Brain microvascular endothelial cell (primary cell): ENCODE data around the gene PLEKHA8.

Experiments
- DNase-seq: peaks from one replicate; pipeline ENCODE4 v3.0.0-alpha.2; 2020
- H3K27ac ChIP-seq: fragments of 250-450 bp; sonication (Bioruptor Pico); 2 replicates; pipeline ENCODE4 v1.5.1; 2020; ENCODE audit warnings: mild to moderate bottlenecking, moderate library complexity
- H3K27me3 ChIP-seq: fragments of 250-450 bp; sonication (Bioruptor Pico); replicated peaks from 2 replicates; pipeline ENCODE4 v1.5.1; 2020; ENCODE audit warnings: mild to moderate bottlenecking
- H3K36me3 ChIP-seq: fragments of 250-450 bp; sonication (Bioruptor Pico); replicated peaks from 2 replicates; pipeline ENCODE4 v1.5.1; 2020; ENCODE audit warnings: mild to moderate bottlenecking
- H3K4me3 ChIP-seq: 2 replicates; pipeline ENCODE4 v1.5.1; 2011; ENCODE audit warnings: low read depth, mild to moderate bottlenecking, control low read depth, low read length, moderate library complexity
- in situ Hi-C: cut with HindIII; loops from 2 replicates; pipeline ENCODE4 v1.10.0; 2017; ENCODE audit warnings: low sequenced_read_pairs, low pct_ligation_motif_present
- TF ChIP-seq, protein P1 (sequence below): IDR thresholded peaks from 2 replicates; pipeline ENCODE4 v1.5.1; 2011; ENCODE audit warnings: low read depth, mild to moderate bottlenecking, moderate library complexity, low read length, control low read depth, inconsistent platforms; ENCODE audit errors: missing control alignments

The PLEKHA8 gene

DNA sequence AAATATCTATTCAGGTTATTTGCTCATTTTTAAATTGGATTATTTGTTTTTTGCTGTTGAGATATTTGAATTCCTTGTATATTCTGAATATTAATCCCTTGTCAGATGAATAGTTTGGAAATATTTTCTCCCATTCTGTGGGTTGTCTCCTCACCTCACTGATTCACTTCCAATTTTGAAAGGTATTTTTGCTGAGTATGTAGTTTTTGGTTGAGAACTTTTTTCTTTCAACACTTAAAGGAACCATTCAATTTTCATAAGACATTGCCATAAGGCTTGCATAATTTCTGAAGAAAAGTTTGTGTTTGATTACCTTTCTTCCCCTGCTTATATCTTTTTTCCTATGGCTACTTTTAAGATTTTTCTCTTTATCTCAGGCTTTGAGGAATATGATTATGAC, 29.7 kb upstream of the PLEKHA8 start:
- no peaks in the 10 kb centered on the region for H3K36me3 ChIP-seq
- in situ Hi-C loops, result no loop called here
- no peak overlapping the region for H3K27ac ChIP-seq
- no peak overlapping the region for H3K4me3 ChIP-seq
- H3K27me3 ChIP-seq, result no peaks in the 10 kb centered on the region
- TF ChIP-seq, protein P1, sequence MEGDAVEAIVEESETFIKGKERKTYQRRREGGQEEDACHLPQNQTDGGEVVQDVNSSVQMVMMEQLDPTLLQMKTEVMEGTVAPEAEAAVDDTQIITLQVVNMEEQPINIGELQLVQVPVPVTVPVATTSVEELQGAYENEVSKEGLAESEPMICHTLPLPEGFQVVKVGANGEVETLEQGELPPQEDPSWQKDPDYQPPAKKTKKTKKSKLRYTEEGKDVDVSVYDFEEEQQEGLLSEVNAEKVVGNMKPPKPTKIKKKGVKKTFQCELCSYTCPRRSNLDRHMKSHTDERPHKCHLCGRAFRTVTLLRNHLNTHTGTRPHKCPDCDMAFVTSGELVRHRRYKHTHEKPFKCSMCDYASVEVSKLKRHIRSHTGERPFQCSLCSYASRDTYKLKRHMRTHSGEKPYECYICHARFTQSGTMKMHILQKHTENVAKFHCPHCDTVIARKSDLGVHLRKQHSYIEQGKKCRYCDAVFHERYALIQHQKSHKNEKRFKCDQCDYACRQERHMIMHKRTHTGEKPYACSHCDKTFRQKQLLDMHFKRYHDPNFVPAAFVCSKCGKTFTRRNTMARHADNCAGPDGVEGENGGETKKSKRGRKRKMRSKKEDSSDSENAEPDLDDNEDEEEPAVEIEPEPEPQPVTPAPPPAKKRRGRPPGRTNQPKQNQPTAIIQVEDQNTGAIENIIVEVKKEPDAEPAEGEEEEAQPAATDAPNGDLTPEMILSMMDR, result no peak
- DNase-seq, result no peak

DNA sequence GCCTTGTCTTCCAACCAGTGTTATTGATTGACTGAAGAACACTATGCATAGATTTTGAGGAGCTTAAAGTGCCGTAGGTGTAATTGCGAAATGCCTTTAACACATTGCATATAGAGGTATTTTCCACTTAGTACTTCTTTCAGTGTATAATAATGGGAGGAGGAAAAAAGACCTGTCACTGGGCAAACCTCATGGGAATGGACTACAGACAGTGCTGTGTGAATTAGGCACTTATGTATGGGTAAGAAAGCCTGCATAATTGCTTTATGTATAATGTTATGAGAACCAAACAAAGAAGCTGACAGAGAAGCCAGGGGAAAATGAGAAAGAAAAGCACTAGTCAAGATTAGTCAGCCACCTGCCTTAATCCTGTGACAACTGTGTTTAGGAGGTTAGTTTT, 26.2 kb upstream of the PLEKHA8 start:
- DNase-seq, result no peak
- TF ChIP-seq, protein P1, result no peak

DNA sequence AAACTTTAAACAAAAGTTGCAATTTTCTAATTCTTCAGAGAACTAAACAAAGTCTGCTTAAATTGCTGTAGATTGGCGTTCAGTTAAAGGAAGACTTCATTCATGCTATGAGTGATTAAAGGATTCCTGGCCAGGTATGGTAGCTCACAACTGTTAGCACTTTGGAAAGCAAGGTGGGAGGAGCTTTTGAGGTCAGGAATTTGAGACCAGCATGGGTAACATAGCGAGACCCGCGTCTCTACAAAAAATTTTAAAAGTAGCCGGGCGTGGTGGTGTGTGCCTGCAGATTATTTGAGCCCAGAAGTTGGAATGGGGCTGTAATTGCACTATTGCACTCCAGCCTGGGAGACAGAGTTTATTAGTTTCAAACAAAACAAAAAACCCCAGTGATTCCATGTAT, 25.1 kb upstream of the PLEKHA8 start:
- in situ Hi-C loops, result no loop called here
- Histone ChIP-seq H3K27ac (no peak overlapping the region), H3K4me3 (no peak overlapping the region), H3K36me3 (no peaks in the 10 kb centered on the region), H3K27me3 (no peaks in the 10 kb centered on the region)
- TF ChIP-seq, protein P1, result no peak
- DNase-seq, result no peak

More for the DNA sequence above, 26.2 kb upstream of the PLEKHA8 start:
- H3K27me3 ChIP-seq, result no peaks in the 10 kb centered on the region
- no peak overlapping the region for H3K27ac ChIP-seq
- H3K4me3 ChIP-seq, result no peak overlapping the region
- in situ Hi-C loops, result no loop called here
- H3K36me3 ChIP-seq, result no peaks in the 10 kb centered on the region

DNA sequence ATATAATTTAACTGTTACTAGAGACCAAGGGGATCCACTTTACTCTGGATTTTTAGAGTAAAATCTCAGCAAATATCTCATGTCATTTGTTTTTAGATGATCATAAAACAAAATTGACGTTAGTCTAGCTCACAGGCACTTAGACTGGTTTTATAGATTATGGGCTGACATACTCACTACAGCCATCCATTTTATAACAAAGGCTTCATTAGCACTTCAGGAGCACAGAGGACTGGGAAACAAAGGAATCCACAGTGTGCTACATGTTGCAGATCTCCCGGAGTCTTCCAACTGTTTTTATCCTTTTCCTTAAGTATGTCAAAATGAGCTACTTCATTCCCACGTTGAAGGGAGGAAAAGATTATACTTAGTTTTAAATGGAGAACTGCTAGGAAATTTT, 22.7 kb upstream of the PLEKHA8 start:
- Histone ChIP-seq H3K36me3 (no peaks in the 10 kb centered on the region), H3K27me3 (no peaks in the 10 kb centered on the region), H3K4me3 (no peak overlapping the region), H3K27ac (no peak overlapping the region)
- in situ Hi-C loops, result no loop called here
- TF ChIP-seq, protein P1, result no peak
- no peak for DNase-seq

DNA sequence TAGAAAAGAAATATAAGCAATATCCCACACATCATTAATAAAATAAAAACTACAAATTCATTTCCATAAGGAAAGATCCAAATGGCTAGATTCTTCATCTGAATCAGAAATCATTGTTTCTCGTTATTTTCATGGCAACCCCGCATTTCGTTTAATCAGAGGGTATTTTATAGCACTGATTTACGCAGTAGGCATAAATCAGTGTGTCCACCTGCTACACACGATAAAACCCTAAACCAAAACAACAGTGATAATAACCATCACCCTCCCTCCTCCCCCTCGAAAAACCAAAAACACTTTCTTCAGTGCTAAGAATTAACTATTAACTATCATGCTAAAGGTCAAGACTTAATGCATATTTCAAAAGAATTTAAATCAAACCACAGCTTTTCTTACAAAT, 18.2 kb upstream of the PLEKHA8 start:
- no peak overlapping the region for H3K27ac ChIP-seq
- no peak for DNase-seq
- H3K36me3 ChIP-seq, result peaks cover 16% of the 10 kb centered on the region
- no peaks in the 10 kb centered on the region for H3K27me3 ChIP-seq
- TF ChIP-seq, protein P1, result no peak
- H3K4me3 ChIP-seq, result no peak overlapping the region
- in situ Hi-C loops, result no loop called here

DNA sequence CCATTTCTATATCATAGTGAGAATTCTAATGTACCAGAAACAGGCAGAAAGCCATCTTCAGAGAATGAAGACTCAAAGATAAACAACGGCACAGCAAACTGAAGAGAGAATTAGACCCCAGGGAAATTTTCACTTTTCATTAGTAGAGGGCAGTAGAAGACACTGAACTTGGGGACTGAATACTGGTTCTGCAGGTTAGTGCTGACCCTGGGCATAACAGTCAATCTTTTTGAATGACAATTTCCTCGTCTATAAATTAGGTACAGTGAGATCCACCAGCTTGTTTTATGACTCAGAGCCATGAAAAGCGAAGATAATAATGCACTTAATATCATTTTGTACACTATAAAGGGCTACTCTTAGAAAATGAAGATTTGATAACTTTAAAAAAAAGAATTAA, 15.5 kb upstream of the PLEKHA8 start:
- no peak for DNase-seq
- Histone ChIP-seq H3K27me3 (no peaks in the 10 kb centered on the region), H3K27ac (no peak overlapping the region), H3K4me3 (no peak overlapping the region), H3K36me3 (peaks cover 24% of the 10 kb centered on the region)
- in situ Hi-C loops, result no loop called here
- TF ChIP-seq, protein P1, result no peak
